GM19025 (cell line): ENCODE measurements around the gene ANKK1.

Experiments used
- ATAC-seq: cut with Tn5 transposase; IDR thresholded peaks from one replicate; pipeline ENCODE4 v1.9.1; 2021; ENCODE audit warnings: mild to moderate bottlenecking, low read depth, moderate library complexity; ENCODE audit not compliant: unreplicated experiment

Gene ANKK1

DNA sequence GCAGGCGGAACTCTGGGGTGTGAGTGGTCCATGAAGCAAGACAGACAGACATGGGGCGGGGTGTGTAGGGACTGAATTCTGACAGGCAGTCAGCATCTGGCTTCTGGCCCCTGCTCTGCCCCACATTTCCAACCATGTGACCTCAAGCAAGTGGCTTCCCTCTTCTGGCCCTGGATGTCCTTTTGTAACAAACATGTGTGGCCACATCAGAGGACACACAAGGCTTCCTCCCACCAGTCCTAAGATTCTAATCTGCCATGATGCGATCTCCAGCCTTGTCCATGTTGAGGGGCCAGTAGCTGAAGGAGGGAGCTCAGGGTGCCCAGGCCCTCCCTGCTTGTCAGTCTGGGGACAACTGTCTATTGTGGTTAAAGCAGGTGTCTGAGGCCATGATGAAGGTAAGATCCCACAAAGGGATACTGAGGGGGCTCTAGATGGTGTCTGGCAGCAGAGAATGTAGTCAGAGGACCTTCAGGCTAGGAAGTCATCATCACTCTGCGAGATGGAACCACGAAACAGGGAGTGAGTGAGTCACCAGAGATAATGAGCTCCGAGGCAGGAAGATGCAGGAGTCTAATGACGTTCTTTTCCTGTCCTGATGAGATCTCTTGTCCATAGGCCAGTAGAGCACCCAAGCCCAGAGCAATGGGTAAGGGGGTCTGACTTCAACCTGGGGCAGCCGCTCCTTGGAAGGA is 60.2 kb downstream of the ANKK1 start:
- no peak for ATAC-seq

GRCh38 chr11:113448316-113448677 is 60.7 kb downstream of the ANKK1 start:
- ATAC-seq, result no peak

GRCh38 chr11:113449743-113450142 is 62.2 kb downstream of the ANKK1 start:
- ATAC-seq, result no peak
